ENCODE measurements around the gene ODAD2.

The ODAD2 gene, protein sequence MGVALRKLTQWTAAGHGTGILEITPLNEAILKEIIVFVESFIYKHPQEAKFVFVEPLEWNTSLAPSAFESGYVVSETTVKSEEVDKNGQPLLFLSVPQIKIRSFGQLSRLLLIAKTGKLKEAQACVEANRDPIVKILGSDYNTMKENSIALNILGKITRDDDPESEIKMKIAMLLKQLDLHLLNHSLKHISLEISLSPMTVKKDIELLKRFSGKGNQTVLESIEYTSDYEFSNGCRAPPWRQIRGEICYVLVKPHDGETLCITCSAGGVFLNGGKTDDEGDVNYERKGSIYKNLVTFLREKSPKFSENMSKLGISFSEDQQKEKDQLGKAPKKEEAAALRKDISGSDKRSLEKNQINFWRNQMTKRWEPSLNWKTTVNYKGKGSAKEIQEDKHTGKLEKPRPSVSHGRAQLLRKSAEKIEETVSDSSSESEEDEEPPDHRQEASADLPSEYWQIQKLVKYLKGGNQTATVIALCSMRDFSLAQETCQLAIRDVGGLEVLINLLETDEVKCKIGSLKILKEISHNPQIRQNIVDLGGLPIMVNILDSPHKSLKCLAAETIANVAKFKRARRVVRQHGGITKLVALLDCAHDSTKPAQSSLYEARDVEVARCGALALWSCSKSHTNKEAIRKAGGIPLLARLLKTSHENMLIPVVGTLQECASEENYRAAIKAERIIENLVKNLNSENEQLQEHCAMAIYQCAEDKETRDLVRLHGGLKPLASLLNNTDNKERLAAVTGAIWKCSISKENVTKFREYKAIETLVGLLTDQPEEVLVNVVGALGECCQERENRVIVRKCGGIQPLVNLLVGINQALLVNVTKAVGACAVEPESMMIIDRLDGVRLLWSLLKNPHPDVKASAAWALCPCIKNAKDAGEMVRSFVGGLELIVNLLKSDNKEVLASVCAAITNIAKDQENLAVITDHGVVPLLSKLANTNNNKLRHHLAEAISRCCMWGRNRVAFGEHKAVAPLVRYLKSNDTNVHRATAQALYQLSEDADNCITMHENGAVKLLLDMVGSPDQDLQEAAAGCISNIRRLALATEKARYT

GRCh38 chr10:27998954-27999275 lies at the start of gene ODAD2:
Gene ODAD2 (minus strand): TSS chr10:27999079. CDS start chr10:27995142, 3,937 bp downstream.
- Histone ChIP-seq H3K4me3 (ENCODE audit: low read length) (peak within 1 kb of the TSS; percentile 76), H3K27ac (ENCODE audit: low read length) (no peak within 1 kb of the TSS), H4K20me1 (ENCODE audit: insufficient read depth, low read length) (no peaks in the 10 kb centered on the region), H3K9ac (ENCODE audit: low read length) (peak within 1 kb of the TSS; percentile 53; the same call in 1 of the 2 replicates), H3K9me2 (replicated peaks; ENCODE audit: insufficient read depth, low read length) (no peaks in the 10 kb centered on the region), H3K9me3 (replicated peaks; ENCODE audit: insufficient read depth, low read length) (no peaks in the 10 kb centered on the region), H2AFZ (ENCODE audit: low read length) (peak within 1 kb of the TSS; percentile 90), H3K79me2 (ENCODE audit: low read length) (no peaks in the 10 kb centered on the region), H3K4me2 (ENCODE audit: low read depth, low read length) (peak within 1 kb of the TSS; percentile 84), H3K36me3 (replicated peaks; ENCODE audit: insufficient read depth, low read length) (no peaks in the 10 kb centered on the region), H3K4me1 (ENCODE audit: low read length) (no peaks in the 10 kb centered on the region), H3F3A (ENCODE audit: insufficient read depth, low read length) (no peaks in the 10 kb centered on the region), H3K27me3 (replicated peaks; ENCODE audit: insufficient read depth, low read length) (no peaks in the 10 kb centered on the region)
- DNase-seq = no peak
- TF ChIP-seq EZH2 (optimal IDR thresholded peaks at IDR 0.05; ENCODE audit: low read depth, low read length) (no peak), EZH2phosphoT487 (IDR thresholded peaks at IDR 0.05; ENCODE audit: low read length) (no peak)

DNA sequence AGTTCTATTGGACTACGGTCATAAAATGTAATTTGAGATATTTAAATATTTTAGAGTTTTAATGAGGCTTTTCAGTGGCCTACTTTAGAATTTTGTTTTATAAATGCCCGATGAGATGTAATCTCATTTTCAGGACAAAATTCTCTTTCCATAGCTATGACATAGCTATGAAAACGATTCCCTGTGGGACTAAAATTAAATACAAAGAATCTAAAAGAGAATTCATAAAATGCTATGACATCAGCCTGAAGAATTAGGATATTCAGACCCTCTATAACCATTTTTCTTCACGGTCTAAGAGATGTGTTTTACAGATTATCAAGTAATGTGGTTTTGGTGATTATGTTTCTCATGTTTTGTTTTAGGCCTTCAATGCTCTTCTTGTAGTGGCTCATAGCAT lies 48.2 kb upstream of the ODAD2 start:
- Histone ChIP-seq H4K20me1 (ENCODE audit: insufficient read depth, low read length) (no peaks in the 10 kb centered on the region), H3K27me3 (replicated peaks; ENCODE audit: insufficient read depth, low read length) (no peaks in the 10 kb centered on the region), H3K36me3 (replicated peaks; ENCODE audit: insufficient read depth, low read length) (no peaks in the 10 kb centered on the region), H3K9me3 (replicated peaks; ENCODE audit: insufficient read depth, low read length) (no peaks in the 10 kb centered on the region), H3K79me2 (ENCODE audit: low read length) (no peaks in the 10 kb centered on the region), H3K9me2 (replicated peaks; ENCODE audit: insufficient read depth, low read length) (no peaks in the 10 kb centered on the region), H3K27ac (ENCODE audit: low read length) (no peak overlapping the region), H3K9ac (ENCODE audit: low read length) (no peak overlapping the region), H3K4me2 (ENCODE audit: low read depth, low read length) (no peak overlapping the region), H3K4me1 (ENCODE audit: low read length) (no peaks in the 10 kb centered on the region), H3F3A (ENCODE audit: insufficient read depth, low read length) (no peaks in the 10 kb centered on the region), H2AFZ (ENCODE audit: low read length) (no peak overlapping the region), H3K4me3 (ENCODE audit: low read length) (no peak overlapping the region)
- TF ChIP-seq EZH2 (optimal IDR thresholded peaks at IDR 0.05; ENCODE audit: low read depth, low read length) (no peak), EZH2phosphoT487 (IDR thresholded peaks at IDR 0.05; ENCODE audit: low read length) (no peak)
- TF ChIP-seq, protein P1, sequence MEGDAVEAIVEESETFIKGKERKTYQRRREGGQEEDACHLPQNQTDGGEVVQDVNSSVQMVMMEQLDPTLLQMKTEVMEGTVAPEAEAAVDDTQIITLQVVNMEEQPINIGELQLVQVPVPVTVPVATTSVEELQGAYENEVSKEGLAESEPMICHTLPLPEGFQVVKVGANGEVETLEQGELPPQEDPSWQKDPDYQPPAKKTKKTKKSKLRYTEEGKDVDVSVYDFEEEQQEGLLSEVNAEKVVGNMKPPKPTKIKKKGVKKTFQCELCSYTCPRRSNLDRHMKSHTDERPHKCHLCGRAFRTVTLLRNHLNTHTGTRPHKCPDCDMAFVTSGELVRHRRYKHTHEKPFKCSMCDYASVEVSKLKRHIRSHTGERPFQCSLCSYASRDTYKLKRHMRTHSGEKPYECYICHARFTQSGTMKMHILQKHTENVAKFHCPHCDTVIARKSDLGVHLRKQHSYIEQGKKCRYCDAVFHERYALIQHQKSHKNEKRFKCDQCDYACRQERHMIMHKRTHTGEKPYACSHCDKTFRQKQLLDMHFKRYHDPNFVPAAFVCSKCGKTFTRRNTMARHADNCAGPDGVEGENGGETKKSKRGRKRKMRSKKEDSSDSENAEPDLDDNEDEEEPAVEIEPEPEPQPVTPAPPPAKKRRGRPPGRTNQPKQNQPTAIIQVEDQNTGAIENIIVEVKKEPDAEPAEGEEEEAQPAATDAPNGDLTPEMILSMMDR (IDR thresholded peaks at IDR 0.05; ENCODE audit: low read length) = no peak
- DNase-seq = no peak

DNA sequence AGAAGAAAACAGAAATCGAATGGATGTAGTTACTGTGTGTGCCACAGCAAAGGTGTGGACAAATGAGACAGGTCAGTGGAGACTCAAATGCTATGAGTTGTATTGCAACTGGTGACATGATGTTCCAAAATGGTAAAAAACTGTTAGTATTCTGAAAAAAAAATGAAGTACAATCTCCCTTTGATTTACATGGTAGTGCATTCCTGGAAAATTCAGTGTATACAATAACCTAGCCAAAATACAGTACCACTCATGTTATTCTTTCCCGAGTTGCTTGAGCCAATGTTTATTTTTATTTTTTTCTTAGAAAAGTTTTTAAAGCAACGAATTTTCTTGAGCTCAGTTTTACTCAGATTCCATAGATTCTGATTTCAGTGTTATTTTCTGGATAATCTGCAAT lies 47.7 kb upstream of the ODAD2 start:
- Histone ChIP-seq H3F3A (ENCODE audit: insufficient read depth, low read length) (no peaks in the 10 kb centered on the region), H3K27ac (ENCODE audit: low read length) (no peak overlapping the region), H3K9ac (ENCODE audit: low read length) (no peak overlapping the region), H3K36me3 (replicated peaks; ENCODE audit: insufficient read depth, low read length) (no peaks in the 10 kb centered on the region), H4K20me1 (ENCODE audit: insufficient read depth, low read length) (no peaks in the 10 kb centered on the region), H3K4me3 (ENCODE audit: low read length) (no peak overlapping the region), H3K4me1 (ENCODE audit: low read length) (no peaks in the 10 kb centered on the region), H3K9me2 (replicated peaks; ENCODE audit: insufficient read depth, low read length) (no peaks in the 10 kb centered on the region), H2AFZ (ENCODE audit: low read length) (no peak overlapping the region), H3K79me2 (ENCODE audit: low read length) (no peaks in the 10 kb centered on the region), H3K9me3 (replicated peaks; ENCODE audit: insufficient read depth, low read length) (no peaks in the 10 kb centered on the region), H3K27me3 (replicated peaks; ENCODE audit: insufficient read depth, low read length) (no peaks in the 10 kb centered on the region), H3K4me2 (ENCODE audit: low read depth, low read length) (no peak overlapping the region)
- DNase-seq = no peak
- TF ChIP-seq EZH2phosphoT487 (IDR thresholded peaks at IDR 0.05; ENCODE audit: low read length) (no peak), EZH2 (optimal IDR thresholded peaks at IDR 0.05; ENCODE audit: low read depth, low read length) (no peak)
- TF ChIP-seq, protein P1 (IDR thresholded peaks at IDR 0.05; ENCODE audit: low read length) = no peak
